Dermis microvascular lymphatic vessel endothelial cell (primary cell): ENCODE data around the gene COL25A1. TPM values are rescaled to one million over a fixed set of nuclear protein-coding genes. Genes with fewer than 3 reads are reported as not detected.
"Not testable (repeated sequence)": the region's sequence is repeated elsewhere in the genome, so short reads cannot be mapped to it uniquely, and the experiment has no call there.

Experiments used
- DNase-seq, 2 donors: peaks; one replicate each; pipeline versions ENCODE4 v3.0.0 to v3.0.0-alpha.2; 2010; ENCODE audit warnings: low read depth in 2 of 2
- total RNA-seq: library from RNA; depleted of rRNA; stranded (reverse); fragments of >200 nt; gene quantifications from 2 replicates; pipeline ENCODE4 v1.2.1, GENCODE V29; 2014

COL25A1 gene
- total RNA-seq, 1 donor from 2014 or later = 0.13 TPM

GRCh38 chr4:109174224-109174953, 128.1 kb downstream of the COL25A1 start:
- no peak for DNase-seq

- DNase-seq = no peak
These were observed 130.2 kb downstream of the COL25A1 start for GRCh38 chr4:109172301-109172700.

- DNase-seq = no peak
These were observed 131.4 kb downstream of the COL25A1 start for GRCh38 chr4:109171070-109171469.

- no peak for DNase-seq
These were observed 133.3 kb downstream of the COL25A1 start for GRCh38 chr4:109169170-109169569.

GRCh38 chr4:109166586-109166985, 135.9 kb downstream of the COL25A1 start:
- DNase-seq = no peak

- no peak for DNase-seq
These were observed 136.3 kb downstream of the COL25A1 start for GRCh38 chr4:109166126-109166525.

- no peak for DNase-seq
These were observed 138.4 kb downstream of the COL25A1 start for GRCh38 chr4:109164011-109164410.

- no peak for DNase-seq
These were observed 139.0 kb downstream of the COL25A1 start for GRCh38 chr4:109163493-109163892.

- DNase-seq = no peak
These were observed 139.7 kb downstream of the COL25A1 start for GRCh38 chr4:109162759-109163158.

GRCh38 chr4:109160494-109160893, 142.0 kb downstream of the COL25A1 start:
- no peak for DNase-seq

GRCh38 chr4:109157696-109158095, 144.8 kb downstream of the COL25A1 start:
- no peak for DNase-seq

GRCh38 chr4:109157205-109157604, 145.3 kb downstream of the COL25A1 start:
- DNase-seq = no peak

GRCh38 chr4:109156356-109156755, 146.1 kb downstream of the COL25A1 start:
- DNase-seq = no peak

GRCh38 chr4:109155682-109156283, 146.7 kb downstream of the COL25A1 start:
- peak in 1 of 2 donors; percentile 5 for DNase-seq

- no peak for DNase-seq
These were observed 147.4 kb downstream of the COL25A1 start for GRCh38 chr4:109155084-109155483.

- DNase-seq = no peak
These were observed 148.0 kb downstream of the COL25A1 start for GRCh38 chr4:109154424-109154823.

- DNase-seq = no peak
These were observed 152.6 kb downstream of the COL25A1 start for GRCh38 chr4:109149836-109150235.

GRCh38 chr4:109148577-109149075, 153.8 kb downstream of the COL25A1 start:
- no peak for DNase-seq

GRCh38 chr4:109147135-109147534, 155.3 kb downstream of the COL25A1 start:
- no peak for DNase-seq

- no peak for DNase-seq
These were observed 156.0 kb downstream of the COL25A1 start for GRCh38 chr4:109146499-109146898.

- not testable (repeated sequence) for DNase-seq
These were observed 164.3 kb downstream of the COL25A1 start for GRCh38 chr4:109138125-109138524.

GRCh38 chr4:109134921-109135320, 167.5 kb downstream of the COL25A1 start:
- no peak for DNase-seq

- DNase-seq = no peak
These were observed 168.2 kb downstream of the COL25A1 start for GRCh38 chr4:109134268-109134667.
